SK-N-SH (cell line): ENCODE results near the gene GALNT11.

ENCODE experiments used
- CHD2 ChIP-seq: fragments of 150-350 bp; IDR thresholded peaks from 2 replicates; pipeline ENCODE4 v1.6.1; 2018; ENCODE audit warnings: low read length; ENCODE audit not compliant: partially characterized antibody
- EP300 ChIP-seq, 2 experiments: IDR thresholded peaks; 2 replicates each; pipeline versions ENCODE4 v1.4.0 to v1.6.1; 2012; ENCODE audit warnings: borderline replicate concordance in 1 of 2, low read depth in 1 of 2, low read length in 1 of 2
- EZH2phosphoT487 ChIP-seq: fragments of 200-600 bp; sonication (generic); IDR thresholded peaks from 2 replicates; pipeline ENCODE4 v1.6.1; 2017; ENCODE audit warnings: low read depth, mixed run types, mild to moderate bottlenecking, antibody characterized with exemption, moderate library complexity, borderline replicate concordance
- FOXM1 ChIP-seq: IDR thresholded peaks from 2 replicates; pipeline ENCODE4 v1.4.0; 2012; ENCODE audit warnings: low read depth, mild to moderate bottlenecking
- POLR2AphosphoS5 ChIP-seq: IDR thresholded peaks from 2 replicates; pipeline ENCODE4 v1.6.1; 2012; ENCODE audit warnings: low read depth, low read length
- RAD21 ChIP-seq: IDR thresholded peaks from 2 replicates; pipeline ENCODE4 v1.6.1; 2012; ENCODE audit warnings: mild to moderate bottlenecking, low read length
- RCOR1 ChIP-seq: fragments of 150-350 bp; IDR thresholded peaks from 2 replicates; pipeline ENCODE4 v1.6.1; 2017; ENCODE audit warnings: antibody characterized with exemption, low read length
- SMC3 ChIP-seq: IDR thresholded peaks from 2 replicates; pipeline ENCODE4 v1.6.1; 2012; ENCODE audit warnings: low read depth, low read length, improper control_type of control experiment
- TAF1 ChIP-seq: IDR thresholded peaks from 2 replicates; pipeline ENCODE4 v1.6.1; 2012; ENCODE audit warnings: low read depth, mild to moderate bottlenecking, low read length, moderate library complexity, borderline replicate concordance
- TF ChIP-seq, protein P1 (sequence below): IDR thresholded peaks from 2 replicates; pipeline ENCODE4 v1.6.1; 2012; ENCODE audit warnings: mild to moderate bottlenecking, low read depth, low read length, moderate library complexity
- TF ChIP-seq, protein P2 (sequence below): fragments of 200-600 bp; sonication (generic); IDR thresholded peaks from 2 replicates; pipeline ENCODE4 v1.6.1; 2017; ENCODE audit warnings: antibody characterized with exemption, mild to moderate bottlenecking, moderate library complexity
- TF ChIP-seq, protein P3 (sequence below): IDR thresholded peaks from 2 replicates; pipeline ENCODE4; 2012
- TF ChIP-seq, protein P4 (sequence below): IDR thresholded peaks from 2 replicates; pipeline ENCODE4 v1.4.0; 2012; ENCODE audit warnings: low read depth, borderline replicate concordance

DNA sequence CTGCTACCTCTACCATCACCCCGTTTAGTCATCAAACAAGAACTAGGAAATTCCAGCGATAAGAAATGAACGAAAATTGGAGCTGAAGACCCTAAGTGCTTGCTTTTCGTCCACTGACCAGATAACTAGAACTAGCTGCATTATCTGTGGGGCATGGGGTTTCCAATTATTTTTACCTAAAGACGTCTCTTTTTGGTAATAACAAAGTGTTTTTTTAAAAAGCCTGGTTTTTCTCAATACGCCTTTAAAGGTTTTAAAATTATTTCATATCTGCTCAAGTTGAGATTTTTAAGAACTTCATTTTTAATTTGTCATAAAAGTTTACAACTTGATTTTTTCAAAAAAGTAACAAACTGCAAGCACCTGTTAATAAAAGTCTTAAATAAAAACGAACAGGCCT, 104.2 kb downstream of the GALNT11 start:
- TF ChIP-seq, protein P1, sequence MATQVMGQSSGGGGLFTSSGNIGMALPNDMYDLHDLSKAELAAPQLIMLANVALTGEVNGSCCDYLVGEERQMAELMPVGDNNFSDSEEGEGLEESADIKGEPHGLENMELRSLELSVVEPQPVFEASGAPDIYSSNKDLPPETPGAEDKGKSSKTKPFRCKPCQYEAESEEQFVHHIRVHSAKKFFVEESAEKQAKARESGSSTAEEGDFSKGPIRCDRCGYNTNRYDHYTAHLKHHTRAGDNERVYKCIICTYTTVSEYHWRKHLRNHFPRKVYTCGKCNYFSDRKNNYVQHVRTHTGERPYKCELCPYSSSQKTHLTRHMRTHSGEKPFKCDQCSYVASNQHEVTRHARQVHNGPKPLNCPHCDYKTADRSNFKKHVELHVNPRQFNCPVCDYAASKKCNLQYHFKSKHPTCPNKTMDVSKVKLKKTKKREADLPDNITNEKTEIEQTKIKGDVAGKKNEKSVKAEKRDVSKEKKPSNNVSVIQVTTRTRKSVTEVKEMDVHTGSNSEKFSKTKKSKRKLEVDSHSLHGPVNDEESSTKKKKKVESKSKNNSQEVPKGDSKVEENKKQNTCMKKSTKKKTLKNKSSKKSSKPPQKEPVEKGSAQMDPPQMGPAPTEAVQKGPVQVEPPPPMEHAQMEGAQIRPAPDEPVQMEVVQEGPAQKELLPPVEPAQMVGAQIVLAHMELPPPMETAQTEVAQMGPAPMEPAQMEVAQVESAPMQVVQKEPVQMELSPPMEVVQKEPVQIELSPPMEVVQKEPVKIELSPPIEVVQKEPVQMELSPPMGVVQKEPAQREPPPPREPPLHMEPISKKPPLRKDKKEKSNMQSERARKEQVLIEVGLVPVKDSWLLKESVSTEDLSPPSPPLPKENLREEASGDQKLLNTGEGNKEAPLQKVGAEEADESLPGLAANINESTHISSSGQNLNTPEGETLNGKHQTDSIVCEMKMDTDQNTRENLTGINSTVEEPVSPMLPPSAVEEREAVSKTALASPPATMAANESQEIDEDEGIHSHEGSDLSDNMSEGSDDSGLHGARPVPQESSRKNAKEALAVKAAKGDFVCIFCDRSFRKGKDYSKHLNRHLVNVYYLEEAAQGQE: no peak
- TF ChIP-seq RCOR1 (no peak), EZH2phosphoT487 (no peak), CHD2 (no peak), SMC3 (no peak), TAF1 (no peak), FOXM1 (no peak), EP300 (IDR thresholded peaks at IDR 0.05; ENCODE audit: borderline replicate concordance in 1 of 2, low read depth in 1 of 2, low read length in 1 of 2) (no peak), POLR2AphosphoS5 (no peak), RAD21 (no peak)
- TF ChIP-seq, protein P2, sequence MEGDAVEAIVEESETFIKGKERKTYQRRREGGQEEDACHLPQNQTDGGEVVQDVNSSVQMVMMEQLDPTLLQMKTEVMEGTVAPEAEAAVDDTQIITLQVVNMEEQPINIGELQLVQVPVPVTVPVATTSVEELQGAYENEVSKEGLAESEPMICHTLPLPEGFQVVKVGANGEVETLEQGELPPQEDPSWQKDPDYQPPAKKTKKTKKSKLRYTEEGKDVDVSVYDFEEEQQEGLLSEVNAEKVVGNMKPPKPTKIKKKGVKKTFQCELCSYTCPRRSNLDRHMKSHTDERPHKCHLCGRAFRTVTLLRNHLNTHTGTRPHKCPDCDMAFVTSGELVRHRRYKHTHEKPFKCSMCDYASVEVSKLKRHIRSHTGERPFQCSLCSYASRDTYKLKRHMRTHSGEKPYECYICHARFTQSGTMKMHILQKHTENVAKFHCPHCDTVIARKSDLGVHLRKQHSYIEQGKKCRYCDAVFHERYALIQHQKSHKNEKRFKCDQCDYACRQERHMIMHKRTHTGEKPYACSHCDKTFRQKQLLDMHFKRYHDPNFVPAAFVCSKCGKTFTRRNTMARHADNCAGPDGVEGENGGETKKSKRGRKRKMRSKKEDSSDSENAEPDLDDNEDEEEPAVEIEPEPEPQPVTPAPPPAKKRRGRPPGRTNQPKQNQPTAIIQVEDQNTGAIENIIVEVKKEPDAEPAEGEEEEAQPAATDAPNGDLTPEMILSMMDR: no peak
- TF ChIP-seq, protein P3, sequence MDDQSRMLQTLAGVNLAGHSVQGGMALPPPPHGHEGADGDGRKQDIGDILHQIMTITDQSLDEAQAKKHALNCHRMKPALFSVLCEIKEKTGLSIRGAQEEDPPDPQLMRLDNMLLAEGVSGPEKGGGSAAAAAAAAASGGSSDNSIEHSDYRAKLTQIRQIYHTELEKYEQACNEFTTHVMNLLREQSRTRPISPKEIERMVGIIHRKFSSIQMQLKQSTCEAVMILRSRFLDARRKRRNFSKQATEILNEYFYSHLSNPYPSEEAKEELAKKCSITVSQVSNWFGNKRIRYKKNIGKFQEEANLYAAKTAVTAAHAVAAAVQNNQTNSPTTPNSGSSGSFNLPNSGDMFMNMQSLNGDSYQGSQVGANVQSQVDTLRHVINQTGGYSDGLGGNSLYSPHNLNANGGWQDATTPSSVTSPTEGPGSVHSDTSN: no peak
- TF ChIP-seq, protein P4, sequence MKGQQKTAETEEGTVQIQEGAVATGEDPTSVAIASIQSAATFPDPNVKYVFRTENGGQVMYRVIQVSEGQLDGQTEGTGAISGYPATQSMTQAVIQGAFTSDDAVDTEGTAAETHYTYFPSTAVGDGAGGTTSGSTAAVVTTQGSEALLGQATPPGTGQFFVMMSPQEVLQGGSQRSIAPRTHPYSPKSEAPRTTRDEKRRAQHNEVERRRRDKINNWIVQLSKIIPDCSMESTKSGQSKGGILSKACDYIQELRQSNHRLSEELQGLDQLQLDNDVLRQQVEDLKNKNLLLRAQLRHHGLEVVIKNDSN: no peak
